DND-41 (cell line): ENCODE measurements around the gene NEGR1.

Experiments
- EZH2 ChIP-seq: IDR thresholded peaks from 3 replicates; pipeline ENCODE4 v1.6.1; 2012; ENCODE audit warnings: borderline replicate concordance, low read depth, mild to moderate bottlenecking, moderate library complexity, low read length, inconsistent platforms; ENCODE audit not compliant: severe bottlenecking
- TF ChIP-seq, protein P1 (sequence below): IDR thresholded peaks from 2 replicates; pipeline ENCODE4 v1.5.1; 2012; ENCODE audit warnings: borderline replicate concordance, low read length, moderate library complexity, mild to moderate bottlenecking; ENCODE audit not compliant: poor library complexity, severe bottlenecking; ENCODE audit errors: extremely low read depth

- TF ChIP-seq, protein P1, sequence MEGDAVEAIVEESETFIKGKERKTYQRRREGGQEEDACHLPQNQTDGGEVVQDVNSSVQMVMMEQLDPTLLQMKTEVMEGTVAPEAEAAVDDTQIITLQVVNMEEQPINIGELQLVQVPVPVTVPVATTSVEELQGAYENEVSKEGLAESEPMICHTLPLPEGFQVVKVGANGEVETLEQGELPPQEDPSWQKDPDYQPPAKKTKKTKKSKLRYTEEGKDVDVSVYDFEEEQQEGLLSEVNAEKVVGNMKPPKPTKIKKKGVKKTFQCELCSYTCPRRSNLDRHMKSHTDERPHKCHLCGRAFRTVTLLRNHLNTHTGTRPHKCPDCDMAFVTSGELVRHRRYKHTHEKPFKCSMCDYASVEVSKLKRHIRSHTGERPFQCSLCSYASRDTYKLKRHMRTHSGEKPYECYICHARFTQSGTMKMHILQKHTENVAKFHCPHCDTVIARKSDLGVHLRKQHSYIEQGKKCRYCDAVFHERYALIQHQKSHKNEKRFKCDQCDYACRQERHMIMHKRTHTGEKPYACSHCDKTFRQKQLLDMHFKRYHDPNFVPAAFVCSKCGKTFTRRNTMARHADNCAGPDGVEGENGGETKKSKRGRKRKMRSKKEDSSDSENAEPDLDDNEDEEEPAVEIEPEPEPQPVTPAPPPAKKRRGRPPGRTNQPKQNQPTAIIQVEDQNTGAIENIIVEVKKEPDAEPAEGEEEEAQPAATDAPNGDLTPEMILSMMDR = no peak
- no peak for TF ChIP-seq EZH2
These were observed 195.9 kb downstream of the NEGR1 start for GRCh38 chr1:72086394-72086793.
